DOHH2 (cell line): Measurements from ENCODE around the gene PAQR9.

Experiments
- H3F3A ChIP-seq: fragments of 200-600 bp; sonication (generic), shearing (Covaris generic); 2 replicates; pipeline ENCODE4 v1.6.0; 2016; ENCODE audit warnings: antibody characterized with exemption, mild to moderate bottlenecking; ENCODE audit not compliant: control insufficient read depth, insufficient read depth
- H3K27ac ChIP-seq: fragments of 200-600 bp; sonication (generic); 2 replicates; pipeline ENCODE4 v1.5.1; 2014; ENCODE audit warnings: low read depth, mild to moderate bottlenecking, low read length, moderate library complexity
- H3K27me3 ChIP-seq: fragments of 200-600 bp; sonication (generic); 2 replicates; pipeline ENCODE4 v1.6.1; 2014; ENCODE audit warnings: mild to moderate bottlenecking, low read length, mixed read lengths; ENCODE audit not compliant: control insufficient read depth
- H3K36me3 ChIP-seq: fragments of 200-600 bp; sonication (generic); 2 replicates; pipeline ENCODE4 v1.6.1; 2014; ENCODE audit warnings: mild to moderate bottlenecking, low read length, moderate library complexity, mixed read lengths; ENCODE audit not compliant: control insufficient read depth
- H3K4me1 ChIP-seq: fragments of 200-600 bp; sonication (generic); 2 replicates; pipeline ENCODE4 v1.6.1; 2014; ENCODE audit warnings: mild to moderate bottlenecking, low read length, mixed read lengths; ENCODE audit not compliant: control insufficient read depth
- H3K4me2 ChIP-seq: fragments of 200-600 bp; sonication (generic); 2 replicates; pipeline ENCODE4 v1.6.0; 2014; ENCODE audit warnings: mild to moderate bottlenecking, low read length, moderate library complexity
- H3K4me3 ChIP-seq: fragments of 200-600 bp; sonication (generic); 2 replicates; pipeline ENCODE4 v1.5.1; 2014; ENCODE audit warnings: mild to moderate bottlenecking, low read length, mixed read lengths
- H3K79me2 ChIP-seq: fragments of 200-600 bp; sonication (generic); 2 replicates; pipeline ENCODE4 v1.6.1; 2014; ENCODE audit warnings: mild to moderate bottlenecking, low read length, mixed read lengths; ENCODE audit not compliant: control insufficient read depth
- H3K9me2 ChIP-seq: fragments of 200-600 bp; sonication (generic); replicated peaks from 2 replicates; pipeline ENCODE4 v1.6.1; 2014; ENCODE audit warnings: mild to moderate bottlenecking, low read length, mixed read lengths; ENCODE audit not compliant: control insufficient read depth
- H3K9me3 ChIP-seq: fragments of 200-600 bp; sonication (generic); 2 replicates; pipeline ENCODE4 v1.6.1; 2014; ENCODE audit warnings: antibody characterized with exemption, low read length, mixed read lengths; ENCODE audit not compliant: control insufficient read depth, insufficient read depth
- H4K20me1 ChIP-seq: fragments of 200-600 bp; sonication (generic); 2 replicates; pipeline ENCODE4 v1.6.0; 2014; ENCODE audit warnings: low read depth, mild to moderate bottlenecking, antibody characterized with exemption, low read length, moderate library complexity; ENCODE audit not compliant: control insufficient read depth, insufficient read depth
- CTCF ChIP-seq: fragments of 200-600 bp; sonication (generic); IDR thresholded peaks from one replicate; pipeline ENCODE4 v1.5.1; 2014; ENCODE audit warnings: antibody characterized with exemption, mild to moderate bottlenecking, low read depth, low read length; ENCODE audit not compliant: poor library complexity, severe bottlenecking
- EZH2phosphoT487 ChIP-seq: fragments of 200-600 bp; sonication (generic); IDR thresholded peaks from 2 replicates; pipeline ENCODE4 v1.6.1; 2017; ENCODE audit warnings: borderline replicate concordance, mild to moderate bottlenecking, antibody characterized with exemption, low read length, moderate library complexity, mixed read lengths

The PAQR9 gene

GRCh38 chr3:142934128-142934886 lies 29.2 kb downstream of the PAQR9 start:
- H4K20me1 ChIP-seq, result no peaks in the 10 kb centered on the region
- TF ChIP-seq CTCF (no peak), EZH2phosphoT487 (no peak)
- no peak overlapping the region for H3K4me3 ChIP-seq
- no peaks in the 10 kb centered on the region for H3F3A ChIP-seq
- H3K9me3 ChIP-seq, result no peaks in the 10 kb centered on the region
- H3K4me2 ChIP-seq, result no peak overlapping the region
- no peaks in the 10 kb centered on the region for H3K4me1 ChIP-seq
- H3K27me3 ChIP-seq, result peaks cover 6% of the 10 kb centered on the region; the same call in 1 of the 2 replicates
- no peaks in the 10 kb centered on the region for H3K9me2 ChIP-seq
- H3K27ac ChIP-seq, result no peak overlapping the region
- H3K79me2 ChIP-seq, result no peaks in the 10 kb centered on the region
- no peaks in the 10 kb centered on the region for H3K36me3 ChIP-seq

- H3K4me1 ChIP-seq, result no peaks in the 10 kb centered on the region
- no peak for TF ChIP-seq CTCF
- TF ChIP-seq EZH2phosphoT487, result no peak
- H3K79me2 ChIP-seq, result no peaks in the 10 kb centered on the region
- no peak overlapping the region for H3K4me3 ChIP-seq
- H3F3A ChIP-seq, result no peaks in the 10 kb centered on the region
- no peak overlapping the region for H3K4me2 ChIP-seq
- H3K27ac ChIP-seq, result no peak overlapping the region
- no peaks in the 10 kb centered on the region for H4K20me1 ChIP-seq
- no peaks in the 10 kb centered on the region for H3K36me3 ChIP-seq
- H3K9me3 ChIP-seq, result no peaks in the 10 kb centered on the region
- H3K27me3 ChIP-seq, result peaks cover 6% of the 10 kb centered on the region; the same call in 1 of the 2 replicates
- H3K9me2 ChIP-seq, result no peaks in the 10 kb centered on the region
Measured at GRCh38 chr3:142931222-142931621, 32.3 kb downstream of the PAQR9 start.

GRCh38 chr3:142930463-142930862 lies 33.0 kb downstream of the PAQR9 start:
- Histone ChIP-seq H4K20me1 (no peaks in the 10 kb centered on the region), H3K9me2 (no peaks in the 10 kb centered on the region), H3K27ac (no peak overlapping the region), H3F3A (no peaks in the 10 kb centered on the region), H3K4me1 (no peaks in the 10 kb centered on the region), H3K27me3 (peaks cover 6% of the 10 kb centered on the region; the same call in 1 of the 2 replicates), H3K79me2 (no peaks in the 10 kb centered on the region), H3K9me3 (no peaks in the 10 kb centered on the region), H3K4me3 (no peak overlapping the region), H3K4me2 (no peak overlapping the region), H3K36me3 (no peaks in the 10 kb centered on the region)
- TF ChIP-seq EZH2phosphoT487 (no peak), CTCF (no peak)
